ENCODE results near the gene NPRL2.

The NPRL2 gene

DNA sequence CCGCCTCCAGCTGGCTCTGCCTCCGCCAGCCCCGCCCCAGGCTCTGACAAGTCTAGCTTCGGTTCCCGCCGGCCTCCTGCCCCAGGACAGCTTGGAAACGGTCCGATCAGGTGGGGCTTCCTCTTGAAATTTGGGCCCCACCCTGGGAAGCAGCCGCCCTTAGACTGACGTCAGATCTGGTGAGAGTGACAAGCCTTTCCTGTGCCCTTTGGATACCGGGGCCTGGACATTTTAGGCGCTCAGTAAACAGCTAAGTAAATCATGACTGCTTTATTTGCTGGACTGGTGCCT lies 51.0 kb downstream of the NPRL2 start:
- Histone ChIP-seq H3K9me3 (ENCODE audit: low read length) (no peaks in the 10 kb centered on the region), H3K9ac (ENCODE audit: low read length) (peak overlapping the region; percentile 79), H3K4me1 (ENCODE audit: insufficient read depth, low read length, severe bottlenecking) (peaks cover 21% of the 10 kb centered on the region), H3K4me3 (ENCODE audit: low read depth, low read length, poor library complexity, severe bottlenecking) (peak overlapping the region; percentile 93), H3F3A (ENCODE audit: insufficient read depth, low read length) (no peaks in the 10 kb centered on the region), H3K79me2 (ENCODE audit: insufficient read depth, low read length) (no peaks in the 10 kb centered on the region), H4K20me1 (ENCODE audit: insufficient read depth, low read length) (no peaks in the 10 kb centered on the region), H3K36me3 (ENCODE audit: insufficient read depth, low read length) (no peaks in the 10 kb centered on the region), H3K9me2 (ENCODE audit: low read depth, low read length) (no peaks in the 10 kb centered on the region), H3K27me3 (ENCODE audit: insufficient read depth, low read length) (no peaks in the 10 kb centered on the region), H3K4me2 (ENCODE audit: low read length) (peak overlapping the region; percentile 91), H2AFZ (ENCODE audit: low read length) (no peak overlapping the region), H3K27ac (ENCODE audit: low read depth, low read length, poor library complexity, severe bottlenecking) (peak overlapping the region; percentile 67)
- TF ChIP-seq, protein P1, sequence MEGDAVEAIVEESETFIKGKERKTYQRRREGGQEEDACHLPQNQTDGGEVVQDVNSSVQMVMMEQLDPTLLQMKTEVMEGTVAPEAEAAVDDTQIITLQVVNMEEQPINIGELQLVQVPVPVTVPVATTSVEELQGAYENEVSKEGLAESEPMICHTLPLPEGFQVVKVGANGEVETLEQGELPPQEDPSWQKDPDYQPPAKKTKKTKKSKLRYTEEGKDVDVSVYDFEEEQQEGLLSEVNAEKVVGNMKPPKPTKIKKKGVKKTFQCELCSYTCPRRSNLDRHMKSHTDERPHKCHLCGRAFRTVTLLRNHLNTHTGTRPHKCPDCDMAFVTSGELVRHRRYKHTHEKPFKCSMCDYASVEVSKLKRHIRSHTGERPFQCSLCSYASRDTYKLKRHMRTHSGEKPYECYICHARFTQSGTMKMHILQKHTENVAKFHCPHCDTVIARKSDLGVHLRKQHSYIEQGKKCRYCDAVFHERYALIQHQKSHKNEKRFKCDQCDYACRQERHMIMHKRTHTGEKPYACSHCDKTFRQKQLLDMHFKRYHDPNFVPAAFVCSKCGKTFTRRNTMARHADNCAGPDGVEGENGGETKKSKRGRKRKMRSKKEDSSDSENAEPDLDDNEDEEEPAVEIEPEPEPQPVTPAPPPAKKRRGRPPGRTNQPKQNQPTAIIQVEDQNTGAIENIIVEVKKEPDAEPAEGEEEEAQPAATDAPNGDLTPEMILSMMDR (IDR thresholded peaks at IDR 0.05; ENCODE audit: low read length), result no peak
- TF ChIP-seq EZH2 (IDR thresholded peaks at IDR 0.05; ENCODE audit: borderline replicate concordance, low read length), result no peak

DNA sequence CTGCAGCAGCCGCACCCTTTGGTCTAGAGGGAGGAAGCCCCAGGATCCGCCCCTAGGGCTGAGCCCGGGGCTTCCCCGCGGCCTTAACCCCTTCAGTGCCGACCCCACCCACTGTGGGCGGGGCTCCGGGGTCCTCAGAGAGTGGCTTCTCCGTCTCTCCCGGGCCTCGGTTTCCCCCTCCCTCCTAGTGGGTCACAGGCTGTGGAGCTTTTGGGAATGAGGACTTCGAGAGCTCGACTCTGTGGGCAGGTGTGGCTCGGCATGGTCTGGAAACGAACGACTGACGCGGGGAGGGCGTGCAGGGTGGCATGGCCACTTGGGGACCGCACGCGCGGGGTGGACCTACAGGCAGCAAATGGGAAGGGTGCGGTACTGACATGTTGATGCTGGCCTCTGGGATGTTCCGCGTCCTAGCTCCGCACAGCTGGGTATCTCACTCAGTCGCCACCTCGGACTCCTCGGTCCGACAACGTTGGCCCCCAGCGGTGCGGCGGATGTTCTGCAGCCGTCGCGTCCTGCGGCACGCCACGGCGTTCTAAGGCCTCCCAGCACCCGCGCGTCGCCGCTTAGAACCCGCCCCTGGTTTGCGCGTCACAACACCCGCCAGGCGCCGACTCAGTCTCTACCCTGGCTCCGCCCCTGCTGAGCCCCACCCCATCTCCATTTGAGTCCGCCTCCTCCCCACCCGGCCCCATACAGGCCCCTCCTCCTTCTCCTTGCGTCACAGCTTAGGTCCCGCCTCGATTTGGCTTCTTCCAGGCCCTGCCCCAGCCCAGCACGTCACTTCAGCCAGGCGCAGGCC lies 51.5 kb downstream of the NPRL2 start, which contains the start of the genes HYAL3 and NAA80:
HYAL3 (minus strand) TSS at position 570 of the 802 bp plus-strand sequence. CDS start 3,803 bp downstream, outside the sequence.
NAA80 (minus strand) TSS at position 570 of the 802 bp plus-strand sequence. CDS start 1,942 bp downstream, outside the sequence.
- Histone ChIP-seq H2AFZ (ENCODE audit: low read length) (peak within 1 kb of the TSS; percentile 64; the same call in 1 of the 2 replicates), H3K9me2 (ENCODE audit: low read depth, low read length) (no peaks in the 10 kb centered on the region), H3K4me1 (ENCODE audit: insufficient read depth, low read length, severe bottlenecking) (peaks cover 21% of the 10 kb centered on the region), H3K27ac (ENCODE audit: low read depth, low read length, poor library complexity, severe bottlenecking) (peak within 1 kb of the TSS; percentile 67), H3K9ac (ENCODE audit: low read length) (peak within 1 kb of the TSS; percentile 89), H3K4me3 (ENCODE audit: low read depth, low read length, poor library complexity, severe bottlenecking) (peak within 1 kb of the TSS; percentile 93), H4K20me1 (ENCODE audit: insufficient read depth, low read length) (no peaks in the 10 kb centered on the region), H3K79me2 (ENCODE audit: insufficient read depth, low read length) (no peaks in the 10 kb centered on the region), H3F3A (ENCODE audit: insufficient read depth, low read length) (no peaks in the 10 kb centered on the region), H3K4me2 (ENCODE audit: low read length) (peak within 1 kb of the TSS; percentile 98), H3K9me3 (ENCODE audit: low read length) (no peaks in the 10 kb centered on the region), H3K36me3 (ENCODE audit: insufficient read depth, low read length) (no peaks in the 10 kb centered on the region), H3K27me3 (ENCODE audit: insufficient read depth, low read length) (no peaks in the 10 kb centered on the region)
- no peak for TF ChIP-seq EZH2 (IDR thresholded peaks at IDR 0.05; ENCODE audit: borderline replicate concordance, low read length)
- TF ChIP-seq, protein P1 (IDR thresholded peaks at IDR 0.05; ENCODE audit: low read length), result peak; percentile 49; the same call in 1 of the 2 replicates

DNA sequence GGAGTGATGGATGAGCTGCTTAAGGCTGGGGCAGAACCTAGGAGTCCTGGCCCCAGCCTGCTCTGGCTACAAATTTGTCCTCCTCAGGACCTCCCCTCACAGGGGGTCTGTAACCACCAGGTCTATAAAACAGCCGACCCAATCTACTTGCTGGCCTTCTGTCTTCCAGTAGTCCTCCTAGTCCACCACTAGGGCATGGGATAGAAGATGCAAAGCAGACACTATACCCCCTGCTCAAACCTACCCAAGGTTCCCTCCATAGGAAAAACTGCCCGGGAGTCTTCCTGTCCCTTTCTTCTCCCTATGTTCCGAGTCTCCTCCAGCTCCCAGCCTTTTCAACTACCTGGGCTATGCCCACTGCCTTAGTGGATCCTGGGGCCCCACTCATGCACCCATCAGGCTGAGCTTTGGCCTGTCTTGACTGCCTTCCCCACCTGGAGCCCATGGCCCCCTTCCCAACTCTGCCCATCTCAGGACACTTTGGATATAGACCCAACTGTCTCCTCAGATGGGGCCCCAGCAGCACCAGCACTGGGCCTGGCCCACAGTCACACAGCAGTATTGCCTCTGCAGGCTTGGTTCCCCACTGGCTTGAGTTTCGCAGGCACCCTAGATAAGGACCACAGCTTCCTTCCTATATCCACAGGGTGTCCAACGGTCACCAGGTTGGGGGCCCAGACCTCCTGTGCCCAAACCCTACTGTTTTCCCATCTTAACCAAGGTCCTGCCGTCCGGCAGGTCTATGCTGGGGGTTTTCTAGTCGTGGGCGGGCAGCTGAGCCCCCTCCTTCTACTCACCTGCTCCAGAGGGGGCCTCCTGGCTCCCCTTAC lies 52.5 kb downstream of the NPRL2 start:
- H3K4me1 ChIP-seq (ENCODE audit: insufficient read depth, low read length, severe bottlenecking), result peaks cover 21% of the 10 kb centered on the region
- peak overlapping the region; percentile 93 for H3K4me3 ChIP-seq (ENCODE audit: low read depth, low read length, poor library complexity, severe bottlenecking)
- peak overlapping the region; percentile 89; the same call in 1 of the 2 replicates for H3K9ac ChIP-seq (ENCODE audit: low read length)
- H3K79me2 ChIP-seq (ENCODE audit: insufficient read depth, low read length), result no peaks in the 10 kb centered on the region
- H3K9me3 ChIP-seq (ENCODE audit: low read length), result no peaks in the 10 kb centered on the region
- H4K20me1 ChIP-seq (ENCODE audit: insufficient read depth, low read length), result no peaks in the 10 kb centered on the region
- no peaks in the 10 kb centered on the region for H3K27me3 ChIP-seq (ENCODE audit: insufficient read depth, low read length)
- no peak for TF ChIP-seq EZH2 (IDR thresholded peaks at IDR 0.05; ENCODE audit: borderline replicate concordance, low read length)
- TF ChIP-seq, protein P1 (IDR thresholded peaks at IDR 0.05; ENCODE audit: low read length), result no peak
- no peaks in the 10 kb centered on the region for H3F3A ChIP-seq (ENCODE audit: insufficient read depth, low read length)
- peak overlapping the region; percentile 98 for H3K4me2 ChIP-seq (ENCODE audit: low read length)
- no peaks in the 10 kb centered on the region for H3K36me3 ChIP-seq (ENCODE audit: insufficient read depth, low read length)
- H2AFZ ChIP-seq (ENCODE audit: low read length), result no peak overlapping the region
- no peaks in the 10 kb centered on the region for H3K9me2 ChIP-seq (ENCODE audit: low read depth, low read length)
- no peak overlapping the region for H3K27ac ChIP-seq (ENCODE audit: low read depth, low read length, poor library complexity, severe bottlenecking)

Data from OCI-LY1 (cell line).